ENCODE results near the gene CABLES2. TPM values are rescaled to one million over a fixed set of nuclear protein-coding genes. Genes with fewer than 3 reads are reported as not detected.

CABLES2 gene
- total and polyA plus RNA-seq, 2 of the 4 experiments (the other 2 are of a cell fraction), result 1.4 to 5.1 TPM

DNA sequence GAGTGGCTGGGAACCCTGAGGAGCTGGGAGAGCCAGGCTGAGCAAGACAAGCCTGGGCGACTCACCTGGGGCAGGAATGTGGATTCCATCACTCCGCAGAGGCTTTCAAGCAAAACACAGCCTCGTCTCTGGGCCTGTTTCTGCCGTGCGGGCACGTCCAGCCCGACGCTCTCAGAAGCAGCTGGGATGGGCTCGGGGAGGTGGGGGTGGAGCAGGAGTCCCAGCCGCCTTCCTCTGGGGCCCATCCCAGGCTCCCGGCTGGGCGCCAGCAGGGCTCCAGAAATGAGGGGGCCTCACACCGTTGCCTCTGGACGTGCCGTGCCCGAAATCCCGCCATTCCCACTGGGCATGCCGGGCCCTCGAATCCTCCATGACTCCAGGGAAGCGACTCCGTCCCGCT lies 28.9 kb downstream of the CABLES2 start:
- Histone ChIP-seq H3K14ac (replicated peaks; ENCODE audit: low read depth, low read length) (no peak overlapping the region), H3K4me1 (ENCODE audit: control insufficient read depth, insufficient read depth, low read length) (peaks cover 30% of the 10 kb centered on the region), H3K4me2 (ENCODE audit: low read depth, low read length) (no peak overlapping the region), H2AK9ac (replicated peaks; ENCODE audit: low read depth, low read length, poor library complexity) (peak overlapping the region; percentile 55), H3K23ac (ENCODE audit: low read depth, low read length) (no peak overlapping the region), H3K56ac (ENCODE audit: extremely low read depth, insufficient read depth, low read length) (no peak overlapping the region), H3K27ac (ENCODE audit: insufficient read depth, low read length) (no peak overlapping the region), H2BK5ac (ENCODE audit: low read depth, low read length, poor library complexity, severe bottlenecking) (no peak overlapping the region), H3K79me1 (ENCODE audit: low read depth in 1 of 2, low read length in 2 of 2) (peaks cover 5 to 30% of the 10 kb centered on the region in 2 experiments; a peak in 2 of 4 replicates), H2BK20ac (ENCODE audit: low read depth, low read length) (0 out of 2 replicates have a peak overlapping the region, but pooled peaks have one; percentile 10), H4K8ac (ENCODE audit: low read depth in 2 of 2, low read length in 2 of 2) (no peak overlapping the region), H3K9ac (ENCODE audit: low read depth, low read length) (no peak overlapping the region), H2AFZ (replicated peaks; ENCODE audit: low read length, poor library complexity) (peak overlapping the region; percentile 78), H3K18ac (ENCODE audit: low read depth, low read length) (no peak overlapping the region), H3K9me1 (ENCODE audit: insufficient read depth, low read length) (peaks cover 16% of the 10 kb centered on the region), H4K20me1 (ENCODE audit: insufficient read depth, low read length) (peaks cover 13% of the 10 kb centered on the region), H2AK5ac (ENCODE audit: low read depth, low read length) (no peak overlapping the region), H3K36me3 (ENCODE audit: control insufficient read depth, insufficient read depth, low read length) (peaks cover 6% of the 10 kb centered on the region), H3K9me3 (ENCODE audit: control insufficient read depth, insufficient read depth, low read length) (no peaks in the 10 kb centered on the region), H4K5ac (ENCODE audit: low read depth, low read length) (no peak overlapping the region), H3K4ac (ENCODE audit: low read depth, low read length) (peak overlapping the region; percentile 38), H3K4me3 (ENCODE audit: insufficient read depth, low read depth, low read length) (no peak overlapping the region), H2BK15ac (ENCODE audit: low read depth, low read length) (no peak overlapping the region), H2BK120ac (ENCODE audit: low read depth, low read length) (no peak overlapping the region), H3K27me3 (ENCODE audit: control insufficient read depth, insufficient read depth, low read length) (no peaks in the 10 kb centered on the region), H4K91ac (ENCODE audit: insufficient read depth, low read depth, low read length) (no peak overlapping the region)
- ChIA-PET POLR2A (ENCODE audit: unreplicated experiment) (no interaction called here), CTCF (interaction anchor here (0.6 kb wide), 1 partner anchor 352 kb away, joined by 4 read pairs; no protein-coding TSS in a partner anchor)
- TF ChIP-seq NFE2L2 (IDR thresholded peaks at IDR 0.05; ENCODE audit: low read depth, low read length) (no peak), CHD1 (IDR thresholded peaks at IDR 0.05; ENCODE audit: low read depth, low read length) (no peak), RFX5 (IDR thresholded peaks at IDR 0.05; ENCODE audit: low read depth, low read length) (no peak), MXI1 (IDR thresholded peaks at IDR 0.05; ENCODE audit: borderline replicate concordance, low read depth, low read length) (no peak), BHLHE40 (IDR thresholded peaks at IDR 0.05; ENCODE audit: low read depth, low read length) (no peak), SMC3 (IDR thresholded peaks at IDR 0.05; ENCODE audit: low read depth, low read length) (no peak), CEBPB (IDR thresholded peaks at IDR 0.05; ENCODE audit: low read depth, low read length) (no peak), MAZ (IDR thresholded peaks at IDR 0.05; ENCODE audit: borderline replicate concordance, low read depth, low read length) (no peak), RCOR1 (IDR thresholded peaks at IDR 0.05; ENCODE audit: insufficient replicate concordance, low read length) (no peak), POLR2A (IDR thresholded peaks at IDR 0.05; ENCODE audit: low read depth, low read length) (no peak), MAFK (IDR thresholded peaks at IDR 0.05; ENCODE audit: low read depth, low read length) (no peak), RAD21 (IDR thresholded peaks at IDR 0.05; ENCODE audit: low read length) (no peak), FOS (IDR thresholded peaks at IDR 0.05; ENCODE audit: low read depth, low read length) (no peak)
- TF ChIP-seq, protein P1, sequence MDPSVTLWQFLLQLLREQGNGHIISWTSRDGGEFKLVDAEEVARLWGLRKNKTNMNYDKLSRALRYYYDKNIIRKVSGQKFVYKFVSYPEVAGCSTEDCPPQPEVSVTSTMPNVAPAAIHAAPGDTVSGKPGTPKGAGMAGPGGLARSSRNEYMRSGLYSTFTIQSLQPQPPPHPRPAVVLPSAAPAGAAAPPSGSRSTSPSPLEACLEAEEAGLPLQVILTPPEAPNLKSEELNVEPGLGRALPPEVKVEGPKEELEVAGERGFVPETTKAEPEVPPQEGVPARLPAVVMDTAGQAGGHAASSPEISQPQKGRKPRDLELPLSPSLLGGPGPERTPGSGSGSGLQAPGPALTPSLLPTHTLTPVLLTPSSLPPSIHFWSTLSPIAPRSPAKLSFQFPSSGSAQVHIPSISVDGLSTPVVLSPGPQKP (IDR thresholded peaks at IDR 0.05; ENCODE audit: borderline replicate concordance, low read depth, low read length), result no peak
- TF ChIP-seq, protein P2, sequence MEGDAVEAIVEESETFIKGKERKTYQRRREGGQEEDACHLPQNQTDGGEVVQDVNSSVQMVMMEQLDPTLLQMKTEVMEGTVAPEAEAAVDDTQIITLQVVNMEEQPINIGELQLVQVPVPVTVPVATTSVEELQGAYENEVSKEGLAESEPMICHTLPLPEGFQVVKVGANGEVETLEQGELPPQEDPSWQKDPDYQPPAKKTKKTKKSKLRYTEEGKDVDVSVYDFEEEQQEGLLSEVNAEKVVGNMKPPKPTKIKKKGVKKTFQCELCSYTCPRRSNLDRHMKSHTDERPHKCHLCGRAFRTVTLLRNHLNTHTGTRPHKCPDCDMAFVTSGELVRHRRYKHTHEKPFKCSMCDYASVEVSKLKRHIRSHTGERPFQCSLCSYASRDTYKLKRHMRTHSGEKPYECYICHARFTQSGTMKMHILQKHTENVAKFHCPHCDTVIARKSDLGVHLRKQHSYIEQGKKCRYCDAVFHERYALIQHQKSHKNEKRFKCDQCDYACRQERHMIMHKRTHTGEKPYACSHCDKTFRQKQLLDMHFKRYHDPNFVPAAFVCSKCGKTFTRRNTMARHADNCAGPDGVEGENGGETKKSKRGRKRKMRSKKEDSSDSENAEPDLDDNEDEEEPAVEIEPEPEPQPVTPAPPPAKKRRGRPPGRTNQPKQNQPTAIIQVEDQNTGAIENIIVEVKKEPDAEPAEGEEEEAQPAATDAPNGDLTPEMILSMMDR (conservative IDR thresholded peaks at IDR 0.05; ENCODE audit: low read depth, low read length), result no peak
- TF ChIP-seq, protein P3, sequence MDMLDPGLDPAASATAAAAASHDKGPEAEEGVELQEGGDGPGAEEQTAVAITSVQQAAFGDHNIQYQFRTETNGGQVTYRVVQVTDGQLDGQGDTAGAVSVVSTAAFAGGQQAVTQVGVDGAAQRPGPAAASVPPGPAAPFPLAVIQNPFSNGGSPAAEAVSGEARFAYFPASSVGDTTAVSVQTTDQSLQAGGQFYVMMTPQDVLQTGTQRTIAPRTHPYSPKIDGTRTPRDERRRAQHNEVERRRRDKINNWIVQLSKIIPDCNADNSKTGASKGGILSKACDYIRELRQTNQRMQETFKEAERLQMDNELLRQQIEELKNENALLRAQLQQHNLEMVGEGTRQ (IDR thresholded peaks at IDR 0.05; ENCODE audit: low read depth, low read length), result no peak
- intact Hi-C loops (cut with micrococcal nuclease), result no loop called here
- in situ Hi-C loops (cut with MboI; ENCODE audit: low sequenced_read_pairs), result loop anchor here (25.0 kb wide), 1 partner anchor 366 kb away; no protein-coding TSS in a partner anchor
- ATAC-seq (ENCODE audit: low read depth) (no peak), DNase-seq (no peak)
- dilution Hi-C loops (cut with HindIII; ENCODE audit: low sequenced_read_pairs, unreplicated experiment), result loop anchor here (25.0 kb wide), 1 partner anchor 91 kb away; no protein-coding TSS in a partner anchor
- no TSS peak for BruUV-seq (replicated peaks)
- whole genome bisulfite sequencing, 2 experiments (ENCODE audit: extremely low coverage in 2 of 2, insufficient read length in 1 of 2), result 68% methylated on average over 14 of the region's 22 CpGs; no CpG with 5 or more reads in 1 of the 2 experiments

Data from IMR-90 (cell line).